ENCODE results near the gene ALX3.
"Not testable (repeated sequence)": the region's sequence is repeated elsewhere in the genome, so short reads cannot be mapped to it uniquely, and the experiment has no call there.

The ALX3 gene

GRCh38 chr1:110084227-110085078 lies 14.0 kb upstream of the ALX3 start:
- in situ Hi-C loops (cut with MboI; ENCODE audit: low pct_unique_long_range_greater_than_20kb, low sequenced_read_pairs, unreplicated experiment): no loop called here
- TF ChIP-seq, protein P1, sequence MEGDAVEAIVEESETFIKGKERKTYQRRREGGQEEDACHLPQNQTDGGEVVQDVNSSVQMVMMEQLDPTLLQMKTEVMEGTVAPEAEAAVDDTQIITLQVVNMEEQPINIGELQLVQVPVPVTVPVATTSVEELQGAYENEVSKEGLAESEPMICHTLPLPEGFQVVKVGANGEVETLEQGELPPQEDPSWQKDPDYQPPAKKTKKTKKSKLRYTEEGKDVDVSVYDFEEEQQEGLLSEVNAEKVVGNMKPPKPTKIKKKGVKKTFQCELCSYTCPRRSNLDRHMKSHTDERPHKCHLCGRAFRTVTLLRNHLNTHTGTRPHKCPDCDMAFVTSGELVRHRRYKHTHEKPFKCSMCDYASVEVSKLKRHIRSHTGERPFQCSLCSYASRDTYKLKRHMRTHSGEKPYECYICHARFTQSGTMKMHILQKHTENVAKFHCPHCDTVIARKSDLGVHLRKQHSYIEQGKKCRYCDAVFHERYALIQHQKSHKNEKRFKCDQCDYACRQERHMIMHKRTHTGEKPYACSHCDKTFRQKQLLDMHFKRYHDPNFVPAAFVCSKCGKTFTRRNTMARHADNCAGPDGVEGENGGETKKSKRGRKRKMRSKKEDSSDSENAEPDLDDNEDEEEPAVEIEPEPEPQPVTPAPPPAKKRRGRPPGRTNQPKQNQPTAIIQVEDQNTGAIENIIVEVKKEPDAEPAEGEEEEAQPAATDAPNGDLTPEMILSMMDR (IDR thresholded peaks at IDR 0.05; ENCODE audit: extremely low read depth, insufficient read depth, missing control alignments): no peak
- peak; percentile 71 for DNase-seq (ENCODE audit: low spot score)

GRCh38 chr1:110083866-110084226 lies 13.4 kb upstream of the ALX3 start:
- DNase-seq (ENCODE audit: low spot score): no peak

GRCh38 chr1:110083061-110083865 lies 12.8 kb upstream of the ALX3 start:
- in situ Hi-C loops (cut with MboI; ENCODE audit: low pct_unique_long_range_greater_than_20kb, low sequenced_read_pairs, unreplicated experiment): no loop called here
- peak; percentile 53 for DNase-seq (ENCODE audit: low spot score)
- TF ChIP-seq, protein P1 (IDR thresholded peaks at IDR 0.05; ENCODE audit: extremely low read depth, insufficient read depth, missing control alignments): no peak

More at GRCh38 chr1:110083866-110084226, 13.4 kb upstream of the ALX3 start:
- TF ChIP-seq, protein P1 (IDR thresholded peaks at IDR 0.05; ENCODE audit: extremely low read depth, insufficient read depth, missing control alignments): no peak
- in situ Hi-C loops (cut with MboI; ENCODE audit: low pct_unique_long_range_greater_than_20kb, low sequenced_read_pairs, unreplicated experiment): no loop called here

- in situ Hi-C loops (cut with MboI; ENCODE audit: low pct_unique_long_range_greater_than_20kb, low sequenced_read_pairs, unreplicated experiment): no loop called here
- TF ChIP-seq, protein P1 (IDR thresholded peaks at IDR 0.05; ENCODE audit: extremely low read depth, insufficient read depth, missing control alignments): no peak
- no peak for DNase-seq (ENCODE audit: low spot score)
Observed at GRCh38 chr1:110082477-110082876, 12.0 kb upstream of the ALX3 start.

DNA sequence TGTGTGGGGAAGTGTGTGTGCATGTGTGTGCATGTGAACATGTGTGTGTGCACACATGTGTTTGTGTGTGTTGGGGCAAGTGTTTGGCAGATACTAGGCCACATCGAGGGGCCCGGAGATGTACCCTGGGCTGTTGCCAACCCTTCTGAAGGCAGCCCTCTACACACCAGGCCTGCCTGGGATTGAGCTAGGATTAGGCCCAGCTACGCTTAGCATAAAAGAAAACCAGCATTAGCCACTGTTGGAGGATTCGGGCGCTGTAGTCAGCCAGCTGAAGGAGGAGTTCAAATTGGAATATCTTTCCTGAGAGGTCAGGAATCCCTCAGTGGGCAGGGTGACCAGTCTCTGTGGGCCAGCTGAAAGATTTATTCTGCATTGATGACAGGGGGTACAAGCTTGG lies 10.6 kb upstream of the ALX3 start:
- DNase-seq (ENCODE audit: low spot score): no peak
- TF ChIP-seq, protein P1 (IDR thresholded peaks at IDR 0.05; ENCODE audit: extremely low read depth, insufficient read depth, missing control alignments): no peak
- in situ Hi-C loops (cut with MboI; ENCODE audit: low pct_unique_long_range_greater_than_20kb, low sequenced_read_pairs, unreplicated experiment): no loop called here

DNA sequence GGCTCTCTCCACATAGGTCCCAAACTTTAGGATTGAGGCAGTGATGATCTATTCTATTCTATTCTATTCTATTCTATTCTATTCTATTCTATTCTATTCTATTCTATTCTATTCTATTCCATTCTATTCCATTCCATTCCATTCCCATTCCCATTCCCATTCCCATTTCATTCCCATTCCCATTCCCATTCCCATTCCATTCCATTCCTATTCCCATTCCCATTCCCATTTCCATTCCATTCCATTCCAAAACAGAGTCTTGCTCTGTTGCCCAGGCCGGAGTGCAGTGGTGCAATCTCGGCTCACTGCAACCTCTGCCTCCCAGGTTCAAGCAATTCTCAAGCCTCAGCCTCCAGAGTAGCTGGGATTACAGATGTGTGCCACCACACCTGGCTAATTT lies 9.5 kb upstream of the ALX3 start:
- DNase-seq (ENCODE audit: low spot score); in situ Hi-C loops (cut with MboI; ENCODE audit: low pct_unique_long_range_greater_than_20kb, low sequenced_read_pairs, unreplicated experiment): not testable (repeated sequence)

Measured in GM13977 (cell line).